Fibroblast of villous mesenchyme (primary cell): ENCODE results near the gene SLCO2A1. TPM values are rescaled to one million over a fixed set of nuclear protein-coding genes. Genes with fewer than 3 reads are reported as not detected.

Source experiments
- DNase-seq: peaks from one replicate; pipeline ENCODE4 v3.0.0-alpha.2; 2010; ENCODE audit warnings: low read depth
- H3K4me3 ChIP-seq: 2 replicates; pipeline ENCODE4 v1.5.1; 2011; ENCODE audit warnings: low read depth, mild to moderate bottlenecking, low read length
- CTCF ChIP-seq: IDR thresholded peaks from 2 replicates; pipeline ENCODE4 v1.5.1; 2012; ENCODE audit warnings: low read depth, mild to moderate bottlenecking, low read length; ENCODE audit not compliant: insufficient read depth
- total RNA-seq: library from RNA; depleted of rRNA; stranded (reverse); fragments of >200 nt; gene quantifications from 2 replicates; pipeline ENCODE4 v1.2.3, GENCODE V29; 2012

The SLCO2A1 gene
- total RNA-seq, result 0.32 and 0.43 TPM in 2 replicates

GRCh38 chr3:134029734-134030378 is at the start of gene SLCO2A1:
TSS of gene SLCO2A1 (minus strand) at chr3:134029925. CDS start at chr3:134029802, 123 bp downstream.
- peak within 1 kb of the TSS; percentile 56 for H3K4me3 ChIP-seq
- TF ChIP-seq CTCF, result no peak
- peak; percentile 18 for DNase-seq

GRCh38 chr3:134079111-134079547 is 49.4 kb upstream of the SLCO2A1 start:
- no peak for TF ChIP-seq CTCF
- no peak for DNase-seq

GRCh38 chr3:134078169-134078831 is 48.6 kb upstream of the SLCO2A1 start:
- no peak overlapping the region for H3K4me3 ChIP-seq
- DNase-seq, result no peak
- no peak for TF ChIP-seq CTCF

More at GRCh38 chr3:134079111-134079547, 49.4 kb upstream of the SLCO2A1 start:
- H3K4me3 ChIP-seq, result no peak overlapping the region

- H3K4me3 ChIP-seq, result no peak overlapping the region
- no peak for DNase-seq
Observed at GRCh38 chr3:134077649-134078161, 48.0 kb upstream of the SLCO2A1 start.

GRCh38 chr3:134076851-134077250 is 47.1 kb upstream of the SLCO2A1 start:
- H3K4me3 ChIP-seq, result no peak overlapping the region
- TF ChIP-seq CTCF, result no peak

More at GRCh38 chr3:134077649-134078161, 48.0 kb upstream of the SLCO2A1 start:
- no peak for TF ChIP-seq CTCF

GRCh38 chr3:134075846-134076245 is 46.1 kb upstream of the SLCO2A1 start:
- TF ChIP-seq CTCF, result no peak
- no peak overlapping the region for H3K4me3 ChIP-seq
- DNase-seq, result no peak

More at GRCh38 chr3:134076851-134077250, 47.1 kb upstream of the SLCO2A1 start:
- no peak for DNase-seq

- H3K4me3 ChIP-seq, result no peak overlapping the region
- no peak for DNase-seq
- TF ChIP-seq CTCF, result no peak
Observed at GRCh38 chr3:134075568-134075825, 45.8 kb upstream of the SLCO2A1 start.
